ENCODE data around the gene SHOX. TPM values are rescaled to one million over a fixed set of nuclear protein-coding genes. Genes with fewer than 3 reads are reported as not detected.
"Not testable (repeated sequence)": the region's sequence is repeated elsewhere in the genome, so short reads cannot be mapped to it uniquely, and the experiment has no call there.

Gene SHOX
- polyA plus RNA-seq, 1 of the 3 experiments (the other 2 are of a cell fraction), result not detected

DNA sequence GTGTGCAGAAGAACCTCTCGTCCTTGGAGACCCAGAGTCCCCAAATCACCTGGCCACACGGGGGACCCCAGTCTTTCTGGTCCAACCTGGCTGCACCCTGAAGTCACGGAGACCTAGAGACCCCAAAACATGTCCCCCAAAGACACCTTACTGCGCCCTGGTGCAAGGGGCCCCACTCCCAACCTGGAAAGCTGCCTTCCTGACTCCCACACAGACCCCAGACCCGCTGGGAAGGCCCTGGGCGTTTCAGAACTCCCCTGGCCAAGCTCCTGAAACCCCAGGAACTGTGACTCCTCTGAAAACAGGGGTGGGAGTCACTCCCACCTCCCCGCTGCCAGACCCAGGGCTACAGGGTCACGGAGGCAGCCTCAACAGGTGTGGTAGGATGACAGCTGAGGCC, 12.7 kb upstream of the SHOX start:
- Histone ChIP-seq H3K4me1 (ENCODE audit: control insufficient read depth in 1 of 2, insufficient read depth in 2 of 2, low read depth in 1 of 2, low read length in 1 of 2) (no peaks in the 10 kb centered on the region), H3K27ac (ENCODE audit: low read depth in 2 of 2, low read length in 1 of 2) (no peak overlapping the region), H3K4me3 (ENCODE audit: low read depth in 2 of 2, low read length in 1 of 2) (no peak overlapping the region), H2AFZ (ENCODE audit: low read depth) (no peak overlapping the region), H3K27me3 (ENCODE audit: insufficient read depth) (no peaks in the 10 kb centered on the region; the same call in 1 of the 2 replicates), H3K9ac (no peak overlapping the region), H3F3A (replicated peaks; ENCODE audit: insufficient read depth) (no peaks in the 10 kb centered on the region), H3K9me3 (no peaks in the 10 kb centered on the region), H4K20me1 (ENCODE audit: insufficient read depth) (no peaks in the 10 kb centered on the region), H3K4me2 (no peak overlapping the region), H3K9me2 (no peaks in the 10 kb centered on the region), H3K79me2 (ENCODE audit: insufficient read depth) (no peaks in the 10 kb centered on the region), H3K36me3 (replicated peaks in 1 of 2; ENCODE audit: control insufficient read depth in 1 of 2, insufficient read depth in 2 of 2, low read length in 1 of 2) (no peaks in the 10 kb centered on the region)
- no peak for DNase-seq
- TF ChIP-seq NRF1 (IDR thresholded peaks at IDR 0.05; ENCODE audit: low read depth, low read length) (no peak), TEAD4 (IDR thresholded peaks at IDR 0.05; ENCODE audit: borderline replicate concordance, insufficient read depth) (no peak), EP300 (IDR thresholded peaks at IDR 0.05; ENCODE audit: borderline replicate concordance in 1 of 2, low read depth in 1 of 2, low read length in 1 of 2) (no peak), NFIC (IDR thresholded peaks at IDR 0.05; ENCODE audit: borderline replicate concordance) (no peak), USF2 (IDR thresholded peaks at IDR 0.05; ENCODE audit: borderline replicate concordance, low read depth, low read length) (no peak), RCOR1 (IDR thresholded peaks at IDR 0.05; ENCODE audit: low read length) (no peak), YY1 (IDR thresholded peaks at IDR 0.05; ENCODE audit: low read depth) (no peak), RXRA (IDR thresholded peaks at IDR 0.05; ENCODE audit: borderline replicate concordance, low read depth) (no peak), CHD2 (IDR thresholded peaks at IDR 0.05; ENCODE audit: low read length, partially characterized antibody) (no peak), FOXM1 (IDR thresholded peaks at IDR 0.05; ENCODE audit: low read depth) (no peak), MXI1 (IDR thresholded peaks at IDR 0.05; ENCODE audit: low read depth, low read length) (no peak), JUND (IDR thresholded peaks at IDR 0.05) (no peak)
- TF ChIP-seq, protein P1, sequence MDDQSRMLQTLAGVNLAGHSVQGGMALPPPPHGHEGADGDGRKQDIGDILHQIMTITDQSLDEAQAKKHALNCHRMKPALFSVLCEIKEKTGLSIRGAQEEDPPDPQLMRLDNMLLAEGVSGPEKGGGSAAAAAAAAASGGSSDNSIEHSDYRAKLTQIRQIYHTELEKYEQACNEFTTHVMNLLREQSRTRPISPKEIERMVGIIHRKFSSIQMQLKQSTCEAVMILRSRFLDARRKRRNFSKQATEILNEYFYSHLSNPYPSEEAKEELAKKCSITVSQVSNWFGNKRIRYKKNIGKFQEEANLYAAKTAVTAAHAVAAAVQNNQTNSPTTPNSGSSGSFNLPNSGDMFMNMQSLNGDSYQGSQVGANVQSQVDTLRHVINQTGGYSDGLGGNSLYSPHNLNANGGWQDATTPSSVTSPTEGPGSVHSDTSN (IDR thresholded peaks at IDR 0.05), result no peak
- ChIA-PET CTCF (no interaction called here), POLR2A (no interaction called here)
- WGBS (ENCODE audit: low lambda C conversion rate), result under 1% methylated on average over 7 of the region's 8 CpGs

GRCh38 chrX:618304-618703, 12.3 kb upstream of the SHOX start:
- H3K79me2 ChIP-seq (ENCODE audit: insufficient read depth); H3K9me2 ChIP-seq; POLR2A ChIA-PET; H3K9me3 ChIP-seq; CTCF ChIA-PET; H3F3A ChIP-seq (replicated peaks; ENCODE audit: insufficient read depth); H3K4me2 ChIP-seq; DNase-seq; H3K27me3 ChIP-seq (ENCODE audit: insufficient read depth); H2AFZ ChIP-seq (ENCODE audit: low read depth); H3K4me3 ChIP-seq (ENCODE audit: low read depth in 2 of 2, low read length in 1 of 2); H3K36me3 ChIP-seq (replicated peaks in 1 of 2; ENCODE audit: control insufficient read depth in 1 of 2, insufficient read depth in 2 of 2, low read length in 1 of 2); H3K27ac ChIP-seq (ENCODE audit: low read depth in 2 of 2, low read length in 1 of 2); H3K9ac ChIP-seq; H4K20me1 ChIP-seq (ENCODE audit: insufficient read depth); H3K4me1 ChIP-seq (ENCODE audit: control insufficient read depth in 1 of 2, insufficient read depth in 2 of 2, low read depth in 1 of 2, low read length in 1 of 2): not testable (repeated sequence)

Data from SK-N-SH (cell line).